HEK293 (cell line): ENCODE results near the gene KIAA0753.

ENCODE experiments used
- FEZF1 ChIP-seq: fragments of 450-650 bp; formaldehyde crosslinking; IDR thresholded peaks from 2 replicates; pipeline ENCODE4 v1.5.1; 2016; ENCODE audit warnings: missing biosample characterization, missing genetic modification characterization
- KLF10 ChIP-seq: fragments of 450-650 bp; IDR thresholded peaks from 2 replicates; pipeline ENCODE4 v1.5.1; 2018; ENCODE audit warnings: missing biosample characterization, mild to moderate bottlenecking, missing genetic modification characterization
- PATZ1 ChIP-seq: fragments of 450-650 bp; formaldehyde crosslinking; IDR thresholded peaks from 2 replicates; pipeline ENCODE4 v1.5.1; 2016; ENCODE audit warnings: missing biosample characterization, missing genetic modification characterization
- ZBTB21 ChIP-seq: fragments of 450-650 bp; formaldehyde crosslinking; IDR thresholded peaks from 2 replicates; pipeline ENCODE4 v1.5.1; 2017; ENCODE audit warnings: missing biosample characterization, missing genetic modification characterization
- ZBTB8A ChIP-seq: fragments of 450-650 bp; formaldehyde crosslinking; IDR thresholded peaks from 2 replicates; pipeline ENCODE4 v1.5.1; 2016; ENCODE audit warnings: missing biosample characterization, missing genetic modification characterization
- ZNF174 ChIP-seq: fragments of 450-650 bp; formaldehyde crosslinking; IDR thresholded peaks from 2 replicates; pipeline ENCODE4 v1.5.0; 2017; ENCODE audit warnings: missing biosample characterization, mild to moderate bottlenecking, missing genetic modification characterization
- ZNF24 ChIP-seq: fragments of 450-650 bp; formaldehyde crosslinking; IDR thresholded peaks from 2 replicates; pipeline ENCODE4 v1.5.1; 2016; ENCODE audit warnings: missing biosample characterization, missing genetic modification characterization
- TF ChIP-seq, protein P1 (sequence below): fragments of 450-650 bp; formaldehyde crosslinking; IDR thresholded peaks from 2 replicates; pipeline ENCODE4 v1.5.1; 2016; ENCODE audit warnings: missing biosample characterization, missing genetic modification characterization
- TF ChIP-seq, protein P2 (sequence below): fragments of 450-650 bp; formaldehyde crosslinking; IDR thresholded peaks from 2 replicates; pipeline ENCODE4 v1.5.1; 2017; ENCODE audit warnings: missing biosample characterization, missing genetic modification characterization

- no peak for TF ChIP-seq ZNF24 (tag by site-specific recombination)
- TF ChIP-seq PATZ1 (tag by site-specific recombination), result no peak
- TF ChIP-seq ZBTB21 (tag by site-specific recombination), result no peak
- TF ChIP-seq, protein P1, sequence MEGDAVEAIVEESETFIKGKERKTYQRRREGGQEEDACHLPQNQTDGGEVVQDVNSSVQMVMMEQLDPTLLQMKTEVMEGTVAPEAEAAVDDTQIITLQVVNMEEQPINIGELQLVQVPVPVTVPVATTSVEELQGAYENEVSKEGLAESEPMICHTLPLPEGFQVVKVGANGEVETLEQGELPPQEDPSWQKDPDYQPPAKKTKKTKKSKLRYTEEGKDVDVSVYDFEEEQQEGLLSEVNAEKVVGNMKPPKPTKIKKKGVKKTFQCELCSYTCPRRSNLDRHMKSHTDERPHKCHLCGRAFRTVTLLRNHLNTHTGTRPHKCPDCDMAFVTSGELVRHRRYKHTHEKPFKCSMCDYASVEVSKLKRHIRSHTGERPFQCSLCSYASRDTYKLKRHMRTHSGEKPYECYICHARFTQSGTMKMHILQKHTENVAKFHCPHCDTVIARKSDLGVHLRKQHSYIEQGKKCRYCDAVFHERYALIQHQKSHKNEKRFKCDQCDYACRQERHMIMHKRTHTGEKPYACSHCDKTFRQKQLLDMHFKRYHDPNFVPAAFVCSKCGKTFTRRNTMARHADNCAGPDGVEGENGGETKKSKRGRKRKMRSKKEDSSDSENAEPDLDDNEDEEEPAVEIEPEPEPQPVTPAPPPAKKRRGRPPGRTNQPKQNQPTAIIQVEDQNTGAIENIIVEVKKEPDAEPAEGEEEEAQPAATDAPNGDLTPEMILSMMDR (tag by site-specific recombination), result no peak
- no peak for TF ChIP-seq KLF10 (tag by site-specific recombination)
- TF ChIP-seq, protein P2, sequence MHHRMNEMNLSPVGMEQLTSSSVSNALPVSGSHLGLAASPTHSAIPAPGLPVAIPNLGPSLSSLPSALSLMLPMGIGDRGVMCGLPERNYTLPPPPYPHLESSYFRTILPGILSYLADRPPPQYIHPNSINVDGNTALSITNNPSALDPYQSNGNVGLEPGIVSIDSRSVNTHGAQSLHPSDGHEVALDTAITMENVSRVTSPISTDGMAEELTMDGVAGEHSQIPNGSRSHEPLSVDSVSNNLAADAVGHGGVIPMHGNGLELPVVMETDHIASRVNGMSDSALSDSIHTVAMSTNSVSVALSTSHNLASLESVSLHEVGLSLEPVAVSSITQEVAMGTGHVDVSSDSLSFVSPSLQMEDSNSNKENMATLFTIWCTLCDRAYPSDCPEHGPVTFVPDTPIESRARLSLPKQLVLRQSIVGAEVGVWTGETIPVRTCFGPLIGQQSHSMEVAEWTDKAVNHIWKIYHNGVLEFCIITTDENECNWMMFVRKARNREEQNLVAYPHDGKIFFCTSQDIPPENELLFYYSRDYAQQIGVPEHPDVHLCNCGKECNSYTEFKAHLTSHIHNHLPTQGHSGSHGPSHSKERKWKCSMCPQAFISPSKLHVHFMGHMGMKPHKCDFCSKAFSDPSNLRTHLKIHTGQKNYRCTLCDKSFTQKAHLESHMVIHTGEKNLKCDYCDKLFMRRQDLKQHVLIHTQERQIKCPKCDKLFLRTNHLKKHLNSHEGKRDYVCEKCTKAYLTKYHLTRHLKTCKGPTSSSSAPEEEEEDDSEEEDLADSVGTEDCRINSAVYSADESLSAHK (tag by site-specific recombination), result no peak
- no peak for TF ChIP-seq ZNF174 (tag by site-specific recombination)
- no peak for TF ChIP-seq ZBTB8A (tag by site-specific recombination)
- no peak for TF ChIP-seq FEZF1 (tag by site-specific recombination)
These were observed 20.4 kb upstream of the KIAA0753 start for GRCh38 chr17:6660805-6661463.
